SU-DHL-6 (cell line): ENCODE results near the gene PDCL3.

Source experiments
- EZH2phosphoT487 ChIP-seq: fragments of 200-600 bp; sonication (generic), shearing (Covaris generic); conservative IDR thresholded peaks from 2 replicates; pipeline ENCODE4 v1.6.1; 2018; ENCODE audit warnings: mild to moderate bottlenecking, antibody characterized with exemption, low read length, moderate library complexity, mixed read lengths
- TF ChIP-seq, protein P1 (sequence below): fragments of 200-600 bp; sonication (generic); IDR thresholded peaks from one replicate; pipeline ENCODE4 v1.5.1; 2017; ENCODE audit warnings: antibody characterized with exemption, mild to moderate bottlenecking, low read length, moderate library complexity; ENCODE audit not compliant: insufficient read depth, poor library complexity, severe bottlenecking

DNA sequence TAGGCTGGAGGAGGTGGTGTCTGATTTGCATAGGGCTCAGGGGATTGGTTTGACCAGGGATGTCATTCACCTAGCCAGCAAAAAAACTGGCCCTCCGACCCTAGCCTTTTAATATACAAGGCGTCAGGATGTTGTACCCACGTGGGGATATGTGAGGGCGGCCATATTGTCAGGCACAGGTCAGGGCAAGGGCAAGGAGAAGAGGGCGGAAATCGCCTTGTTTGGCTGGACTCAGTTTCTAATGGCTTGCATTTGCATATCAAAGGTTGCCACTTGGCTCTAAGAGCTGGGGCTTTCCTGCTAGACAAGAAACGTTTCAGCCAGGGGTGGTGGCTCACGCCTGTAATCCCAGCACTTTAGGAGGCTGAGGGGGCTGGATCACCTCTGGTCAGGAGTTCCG lies 24.9 kb upstream of the PDCL3 start:
- TF ChIP-seq EZH2phosphoT487, result no peak
- TF ChIP-seq, protein P1, sequence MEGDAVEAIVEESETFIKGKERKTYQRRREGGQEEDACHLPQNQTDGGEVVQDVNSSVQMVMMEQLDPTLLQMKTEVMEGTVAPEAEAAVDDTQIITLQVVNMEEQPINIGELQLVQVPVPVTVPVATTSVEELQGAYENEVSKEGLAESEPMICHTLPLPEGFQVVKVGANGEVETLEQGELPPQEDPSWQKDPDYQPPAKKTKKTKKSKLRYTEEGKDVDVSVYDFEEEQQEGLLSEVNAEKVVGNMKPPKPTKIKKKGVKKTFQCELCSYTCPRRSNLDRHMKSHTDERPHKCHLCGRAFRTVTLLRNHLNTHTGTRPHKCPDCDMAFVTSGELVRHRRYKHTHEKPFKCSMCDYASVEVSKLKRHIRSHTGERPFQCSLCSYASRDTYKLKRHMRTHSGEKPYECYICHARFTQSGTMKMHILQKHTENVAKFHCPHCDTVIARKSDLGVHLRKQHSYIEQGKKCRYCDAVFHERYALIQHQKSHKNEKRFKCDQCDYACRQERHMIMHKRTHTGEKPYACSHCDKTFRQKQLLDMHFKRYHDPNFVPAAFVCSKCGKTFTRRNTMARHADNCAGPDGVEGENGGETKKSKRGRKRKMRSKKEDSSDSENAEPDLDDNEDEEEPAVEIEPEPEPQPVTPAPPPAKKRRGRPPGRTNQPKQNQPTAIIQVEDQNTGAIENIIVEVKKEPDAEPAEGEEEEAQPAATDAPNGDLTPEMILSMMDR, result no peak
